GM10847 (cell line): ENCODE results near the gene DNAJB9.
A peak's percentile ranks its signal among the peaks of the same experiment; 100 is the strongest.

Experiments
- POLR2A ChIP-seq: IDR thresholded peaks from 2 replicates; pipeline ENCODE4 v1.6.1; 2011; ENCODE audit not compliant: insufficient read length; ENCODE audit errors: extremely low read depth

Gene DNAJB9

DNA sequence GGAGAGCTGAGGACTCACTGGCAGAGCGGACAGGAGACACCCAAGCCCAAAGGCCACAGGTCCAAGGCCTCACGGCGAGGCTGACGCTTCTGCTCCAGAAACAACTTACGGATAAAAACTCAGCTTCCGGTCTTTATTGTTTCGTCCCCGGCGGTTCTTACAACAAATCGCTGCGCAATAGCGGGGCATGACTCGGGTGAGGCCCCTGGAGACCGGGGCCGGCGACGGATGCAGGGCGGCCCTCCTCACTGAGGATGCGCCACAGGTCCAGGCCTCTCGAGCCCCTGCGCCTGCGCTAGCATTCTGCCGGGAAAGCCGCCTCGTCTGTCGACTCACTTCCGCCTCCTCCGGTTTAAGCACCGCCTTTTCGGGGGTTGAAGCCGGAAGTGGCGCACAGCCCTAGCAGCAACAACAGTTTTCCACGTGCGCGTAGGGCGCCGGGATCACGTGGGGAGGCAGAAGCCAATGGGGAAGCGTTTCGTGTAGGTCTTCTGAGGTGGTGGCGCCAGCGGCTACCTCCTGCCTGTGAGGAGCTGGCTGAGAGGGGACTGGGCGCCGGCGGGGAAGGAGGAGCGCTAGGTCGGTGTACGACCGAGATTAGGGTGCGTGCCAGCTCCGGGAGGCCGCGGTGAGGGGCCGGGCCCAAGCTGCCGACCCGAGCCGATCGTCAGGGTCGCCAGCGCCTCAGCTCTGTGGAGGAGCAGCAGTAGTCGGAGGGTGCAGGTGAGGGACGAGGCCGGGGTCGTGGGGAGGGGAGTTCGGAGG, at the start of gene DNAJB9, which contains the start of gene THAP5:
TSS of gene DNAJB9 (plus strand) at position 494 of the 765 bp plus-strand sequence. CDS start 1,853 bp downstream, outside the sequence.
TSS of gene THAP5 (minus strand) at position 326 of the 765 bp plus-strand sequence. CDS start at position 189, 137 bp downstream.
- TF ChIP-seq POLR2A: peak; percentile 91

DNA sequence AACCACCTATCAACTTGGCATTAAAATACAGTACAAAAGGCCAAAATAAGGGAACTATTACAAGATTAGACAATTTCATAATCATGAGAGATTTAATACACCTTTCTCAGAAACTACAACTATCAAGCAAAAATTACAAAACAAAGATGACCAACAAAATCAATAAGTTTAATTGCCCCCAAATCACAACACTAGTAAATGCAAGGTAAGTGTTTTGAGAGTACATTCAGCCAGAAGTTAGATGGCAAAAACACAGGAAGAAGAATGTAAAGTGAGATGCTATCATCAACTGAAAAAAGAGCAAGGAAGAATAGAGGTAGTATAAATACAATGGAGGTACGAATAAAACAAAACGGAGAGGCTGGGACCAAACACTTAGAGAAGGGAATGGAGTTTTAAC, 46.9 kb upstream of the DNAJB9 start:
- no peak for TF ChIP-seq POLR2A

DNA sequence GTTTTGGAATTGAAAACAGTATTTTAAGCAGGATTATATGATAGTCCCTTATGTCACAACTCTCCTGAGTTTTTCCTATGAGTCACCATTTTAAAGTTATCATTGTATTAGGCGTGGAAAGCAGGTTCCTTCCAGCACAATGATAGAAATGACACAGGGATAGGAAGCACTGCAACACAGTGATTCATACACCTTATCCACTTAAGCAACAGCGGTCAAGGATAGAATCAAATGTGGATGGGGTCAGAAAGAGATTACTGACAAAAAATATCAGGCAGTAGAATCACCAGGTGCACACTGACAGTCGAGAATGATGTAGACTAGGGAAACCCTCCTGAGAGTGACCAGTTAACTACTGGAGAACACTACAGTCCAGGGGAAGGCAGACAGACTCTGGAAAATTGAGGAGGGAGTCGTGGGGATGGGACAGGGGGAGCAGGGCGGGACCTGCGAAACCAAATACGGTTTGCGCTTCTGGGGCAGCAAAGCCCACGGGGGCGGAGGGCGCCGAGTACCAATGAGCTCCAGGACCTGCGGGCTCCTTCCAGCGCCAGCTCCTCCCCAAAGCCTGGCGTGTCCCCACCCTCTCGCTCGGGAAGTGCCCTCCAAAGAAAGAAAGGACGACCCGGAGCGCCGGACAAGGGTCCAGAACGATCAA, 44.2 kb upstream of the DNAJB9 start:
- no peak for TF ChIP-seq POLR2A

DNA sequence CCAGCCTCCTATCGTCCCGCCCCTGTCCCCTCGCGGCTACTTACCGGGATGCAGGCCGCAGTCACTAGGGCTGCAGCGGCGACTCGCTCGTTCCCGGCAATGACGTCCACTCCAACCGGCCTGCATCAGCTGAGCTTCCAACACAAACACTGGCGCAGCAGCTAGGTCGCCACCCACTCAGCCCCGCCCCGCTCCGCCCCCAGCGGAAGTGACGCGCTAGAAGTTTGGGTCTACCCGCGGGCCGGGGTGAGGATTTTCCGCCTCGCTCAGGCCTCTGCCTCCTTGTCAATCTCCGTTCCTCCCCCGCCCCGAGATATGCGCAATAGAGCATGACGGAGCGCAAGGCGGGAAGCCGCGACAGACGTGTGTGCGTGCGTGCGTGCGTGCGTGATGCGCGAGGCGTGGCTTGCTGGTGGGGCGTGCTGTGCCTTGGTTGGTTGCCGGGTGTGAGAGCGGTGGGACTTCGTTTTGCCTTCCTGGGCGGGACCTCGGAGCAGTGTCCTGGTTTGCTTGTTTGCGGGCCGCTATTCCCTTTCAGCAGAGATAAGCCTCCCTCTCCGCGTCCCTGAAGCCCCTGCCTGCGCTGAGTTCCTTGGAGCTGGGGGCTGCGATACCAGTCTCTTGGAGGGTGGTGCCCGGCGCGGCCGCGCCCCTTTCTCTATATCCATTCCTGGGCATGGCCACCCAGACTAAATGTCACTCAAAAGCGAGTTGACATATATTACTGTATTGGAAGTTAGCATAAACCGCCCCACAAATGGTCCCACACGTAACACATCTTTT, 43.5 kb upstream of the DNAJB9 start, which contains the start of gene PNPLA8:
TSS of gene PNPLA8 (minus strand) at position 151 of the 783 bp plus-strand sequence. CDS start 10,644 bp downstream, outside the sequence.
- TF ChIP-seq POLR2A: peak; percentile 67

DNA sequence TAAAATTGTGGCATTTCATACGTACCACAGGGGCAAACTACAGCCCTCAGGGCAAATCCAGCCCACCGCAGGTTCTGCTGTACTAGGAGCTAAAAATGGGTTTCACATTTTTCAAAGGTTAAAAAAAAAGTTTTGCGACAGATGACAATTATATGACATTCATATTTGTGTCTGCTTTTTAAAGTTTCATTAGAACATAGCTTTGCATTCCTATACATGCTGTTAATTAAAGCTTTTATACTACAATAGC, 43.0 kb upstream of the DNAJB9 start:
- no peak for TF ChIP-seq POLR2A

DNA sequence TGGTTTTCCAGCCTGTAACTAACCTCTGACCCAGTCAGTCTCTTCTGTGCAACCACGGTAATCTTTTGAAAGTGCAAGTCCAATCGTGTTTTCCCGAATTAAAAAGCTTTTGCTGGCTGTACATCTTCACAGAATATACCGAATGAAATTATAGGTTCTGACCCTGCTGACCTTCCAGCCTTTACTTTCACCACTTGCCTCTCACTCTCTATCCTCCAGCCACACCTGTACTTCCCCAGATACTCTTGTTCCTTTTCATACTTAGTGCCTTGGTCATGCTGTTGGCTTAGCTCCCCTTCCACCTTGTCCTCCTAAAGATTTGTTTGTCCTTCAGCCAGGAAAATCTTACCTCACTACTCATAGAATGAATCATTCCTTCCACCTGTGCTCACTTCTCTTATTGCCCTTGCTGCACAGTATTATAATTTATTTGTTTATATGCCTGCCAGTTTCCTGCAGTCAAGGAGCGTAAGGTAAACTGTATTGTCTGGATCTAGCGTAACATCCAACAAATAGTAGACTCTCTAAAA, 41.4 kb upstream of the DNAJB9 start:
- no peak for TF ChIP-seq POLR2A

DNA sequence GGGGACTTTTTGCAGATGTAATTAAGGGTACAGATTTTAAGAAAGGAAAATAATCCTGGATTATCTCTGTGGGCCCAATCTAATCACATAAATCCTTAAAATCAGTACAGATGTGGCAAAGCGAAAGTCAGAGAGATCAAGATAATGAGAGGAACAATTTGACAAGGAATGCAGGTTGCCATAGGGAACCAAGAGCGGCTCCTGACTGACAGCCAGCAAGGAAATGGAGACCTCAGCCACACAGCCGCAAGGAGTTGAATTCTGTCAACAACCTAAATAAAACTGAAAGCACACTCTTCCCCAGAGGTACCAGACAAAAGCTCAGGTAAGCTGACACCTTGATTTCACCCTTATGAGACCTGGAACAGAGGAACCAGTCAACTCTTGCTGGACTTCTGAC, 40.3 kb upstream of the DNAJB9 start:
- TF ChIP-seq POLR2A: no peak

DNA sequence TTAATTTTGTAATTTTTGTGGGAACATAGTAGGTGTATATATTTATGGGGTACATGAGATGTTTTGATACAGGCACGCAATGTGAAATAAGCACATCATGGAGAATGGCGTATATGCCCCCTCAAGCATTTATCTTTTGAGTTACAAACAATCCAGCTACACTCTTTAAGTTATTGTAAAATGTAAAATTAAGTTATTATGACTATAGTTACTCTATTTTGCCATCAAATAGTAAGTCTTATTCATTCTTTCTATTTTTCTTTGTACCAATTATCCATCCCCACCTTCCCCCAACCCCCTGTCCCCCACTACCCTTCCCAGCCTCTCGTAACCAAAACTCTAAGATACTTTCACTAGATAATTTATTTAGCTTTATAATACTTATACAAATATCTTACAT, 36.0 kb upstream of the DNAJB9 start:
- TF ChIP-seq POLR2A: no peak

DNA sequence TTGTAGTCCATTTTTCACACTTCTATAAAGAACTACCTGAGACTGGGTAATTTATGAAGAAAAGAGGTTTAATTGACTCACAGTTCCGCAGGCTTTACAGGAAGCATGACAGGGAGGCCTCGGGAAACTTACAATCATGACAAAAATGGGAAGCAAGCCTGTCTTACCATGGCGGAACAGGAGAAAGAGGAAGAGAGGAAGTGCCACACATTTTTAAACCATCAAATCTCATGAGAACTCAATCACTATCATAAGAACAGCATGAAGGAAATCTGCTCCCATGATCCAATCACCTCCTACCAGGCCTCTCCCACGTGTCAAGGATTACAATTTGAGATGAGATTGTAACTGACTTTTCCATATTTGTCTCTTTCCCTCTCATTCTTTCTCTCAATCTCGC, 34.4 kb upstream of the DNAJB9 start:
- no peak for TF ChIP-seq POLR2A

DNA sequence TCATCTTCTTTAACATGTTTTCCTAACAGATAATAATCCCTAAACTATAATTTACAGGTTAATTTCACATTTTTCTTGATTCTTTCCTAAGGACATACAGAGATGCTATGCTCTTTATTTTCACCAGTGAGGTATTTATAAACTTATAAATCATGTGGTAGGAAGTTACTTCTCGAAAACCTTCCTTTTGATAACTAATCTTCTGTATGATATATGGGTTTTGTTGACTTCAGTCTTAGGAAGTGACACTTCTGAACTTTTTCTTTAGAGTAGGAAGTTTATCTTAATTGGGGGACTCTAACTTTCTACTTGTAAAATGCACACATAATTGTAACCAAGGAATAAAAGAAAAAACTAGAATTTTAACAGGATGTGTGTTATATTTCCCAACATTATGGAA, 33.9 kb upstream of the DNAJB9 start:
- TF ChIP-seq POLR2A: no peak

DNA sequence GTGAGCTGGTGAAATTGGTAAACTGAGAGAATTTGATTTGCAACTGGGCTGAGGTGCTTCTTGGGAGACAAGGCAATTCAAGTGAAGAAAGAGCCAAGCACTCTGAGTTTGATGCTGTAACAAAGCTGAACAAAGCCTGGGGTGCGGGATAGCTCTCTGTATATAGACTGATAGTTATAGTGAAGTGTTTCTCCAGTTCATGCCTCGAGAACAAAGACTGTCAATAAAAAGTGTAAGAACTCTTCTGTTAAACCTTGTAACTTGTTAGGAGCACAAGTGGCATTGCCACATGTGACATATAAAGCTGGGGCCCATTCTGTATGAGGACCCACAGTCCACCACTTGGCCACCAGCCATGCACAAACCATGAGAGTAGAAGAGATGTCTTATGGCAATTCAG, 32.4 kb upstream of the DNAJB9 start:
- no peak for TF ChIP-seq POLR2A

DNA sequence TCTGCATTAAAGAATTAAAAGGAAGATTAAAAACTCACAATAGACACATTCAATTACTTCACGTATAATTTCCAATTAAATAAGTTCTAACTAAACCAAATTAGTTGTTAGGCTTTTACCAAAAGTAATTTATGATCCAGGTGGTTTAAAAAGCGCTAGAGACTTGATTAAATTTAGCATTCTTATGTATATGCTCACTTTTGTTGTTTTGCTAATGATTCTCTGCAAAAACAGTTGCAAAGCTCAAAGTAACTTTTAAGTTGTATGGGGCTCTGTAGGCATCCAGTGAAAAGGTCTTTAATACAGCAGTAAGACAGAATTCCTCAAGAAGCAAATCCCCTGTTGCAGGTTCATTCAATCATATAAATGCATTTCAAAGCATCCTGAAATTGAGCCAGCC, 28.2 kb upstream of the DNAJB9 start:
- TF ChIP-seq POLR2A: no peak

DNA sequence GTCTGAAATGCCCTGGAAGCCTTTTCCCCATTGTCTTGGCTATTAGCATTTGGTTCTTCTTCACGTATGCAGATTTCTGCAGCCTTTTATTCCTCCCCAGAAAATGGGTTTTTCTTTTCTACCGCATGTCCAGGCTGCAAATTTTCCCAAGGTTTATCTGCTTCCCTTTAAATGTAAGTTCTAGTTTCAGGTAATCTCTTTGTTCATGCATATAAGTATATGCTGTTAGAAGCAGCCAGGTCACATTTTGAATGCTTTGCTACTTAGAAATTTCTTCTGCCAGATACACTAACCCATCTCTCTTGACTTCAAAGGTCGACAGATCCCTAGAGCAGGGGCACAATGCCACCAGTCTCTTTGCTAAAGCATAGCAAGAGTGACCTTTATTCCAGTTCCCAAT, 12.5 kb upstream of the DNAJB9 start:
- no peak for TF ChIP-seq POLR2A

DNA sequence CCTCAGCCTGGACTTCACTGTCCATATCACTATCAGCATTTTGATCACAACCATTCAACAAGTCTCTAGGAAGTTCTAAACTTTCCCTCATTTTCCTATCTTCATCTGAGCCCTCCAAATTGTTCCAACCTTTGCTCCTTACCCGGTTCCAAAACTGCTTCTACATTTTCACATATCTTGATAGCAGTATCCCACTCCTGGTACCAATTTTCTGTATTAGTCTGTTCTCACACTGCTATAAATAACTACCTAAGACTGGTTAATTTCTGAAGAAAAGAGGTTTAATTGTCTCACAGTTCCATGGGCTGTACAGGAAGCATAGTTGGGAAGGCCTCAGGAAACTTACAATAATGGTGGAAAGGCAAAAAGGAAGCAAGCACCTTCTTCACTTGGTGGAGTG, 12.1 kb upstream of the DNAJB9 start:
- no peak for TF ChIP-seq POLR2A

DNA sequence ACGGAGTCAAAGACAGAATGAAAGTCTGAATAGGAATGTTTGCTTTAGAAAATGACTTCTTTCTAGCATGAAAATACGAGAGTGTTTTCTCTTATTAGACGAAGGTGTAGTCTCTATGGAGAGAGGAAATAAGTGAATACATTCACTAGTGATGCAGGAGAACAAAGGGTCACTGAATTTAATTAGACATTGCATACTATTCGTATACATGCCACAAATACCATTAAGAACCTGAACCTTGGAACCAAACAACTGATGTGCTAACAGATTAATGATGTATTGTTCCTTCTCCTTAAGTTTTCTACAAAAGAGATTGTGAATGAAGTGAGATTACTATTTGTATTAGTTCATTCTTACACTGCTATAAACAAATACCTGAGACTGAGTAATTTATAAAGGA, 10.4 kb upstream of the DNAJB9 start:
- no peak for TF ChIP-seq POLR2A
